GM21526 (cell line): ENCODE results near the gene FUS.

Experiments used
- ATAC-seq: cut with Tn5 transposase; IDR thresholded peaks from one replicate; pipeline ENCODE4 v1.9.1; 2021; ENCODE audit warnings: moderate library complexity; ENCODE audit not compliant: unreplicated experiment, low FRiP score

Gene FUS

DNA sequence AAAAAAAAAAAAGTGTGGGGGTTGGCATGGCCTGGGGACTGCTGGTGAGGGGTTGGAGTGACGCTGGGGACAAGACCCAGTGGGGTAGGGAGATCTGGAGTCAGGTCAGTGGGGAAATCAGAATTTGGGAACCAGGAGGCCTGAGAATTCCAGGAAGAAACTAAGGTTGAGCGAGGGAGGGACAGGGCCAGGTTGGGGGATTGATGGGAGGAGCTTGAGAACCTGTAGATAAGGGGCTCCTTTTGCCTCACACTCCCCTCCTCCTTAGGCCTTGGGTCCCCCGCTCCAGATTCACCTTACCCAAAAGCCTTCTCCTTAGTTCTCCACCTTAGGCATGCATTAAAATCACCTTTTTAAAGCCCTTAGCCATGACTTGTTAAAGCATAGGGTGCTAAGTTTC lies 45.3 kb downstream of the FUS start:
- no peak for ATAC-seq

DNA sequence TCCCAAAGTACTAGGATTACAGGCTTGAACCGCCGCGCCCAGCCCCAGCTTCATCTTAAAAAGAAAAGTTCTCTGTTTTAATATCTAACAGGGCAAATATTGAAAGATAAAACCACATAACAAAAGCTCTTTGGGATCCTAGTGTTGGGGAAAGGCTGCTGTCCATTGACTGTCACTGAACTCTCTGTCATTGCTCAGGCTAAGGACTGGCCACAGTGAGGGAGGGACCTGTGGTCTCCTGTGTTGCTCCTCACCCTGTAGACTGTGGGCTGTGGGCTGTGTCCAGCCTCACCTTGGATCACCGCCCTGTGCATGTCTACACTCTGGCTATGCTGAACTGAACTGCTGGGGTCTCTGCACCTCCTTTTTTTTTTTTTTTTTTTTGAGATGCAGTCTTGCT lies 48.3 kb downstream of the FUS start:
- ATAC-seq: no peak

DNA sequence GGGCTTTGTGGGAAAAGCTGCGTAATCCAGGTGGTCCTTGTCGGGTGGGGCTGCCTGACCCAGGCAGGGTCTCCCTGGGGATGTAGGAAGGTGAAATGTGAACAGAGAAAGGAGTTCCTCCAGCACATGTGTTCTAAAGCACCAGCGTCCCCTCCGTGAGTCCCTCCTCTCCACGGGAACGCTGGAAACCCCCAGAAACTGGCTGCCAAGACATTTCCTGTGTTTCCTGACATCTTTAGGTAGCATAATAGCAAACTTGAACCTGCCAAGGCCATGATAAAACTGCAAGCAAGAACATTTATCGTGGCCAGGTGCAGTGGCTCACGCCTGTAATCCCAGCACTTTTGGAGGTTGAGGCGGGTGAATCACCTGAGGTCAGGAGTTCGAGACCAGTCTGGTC lies 49.6 kb downstream of the FUS start:
- no peak for ATAC-seq

GRCh38 chr16:31238041-31238440 lies 58.1 kb downstream of the FUS start:
- ATAC-seq: no peak
